ENCODE data around the gene EPSTI1.
"Not testable (repeated sequence)": the region's sequence is repeated elsewhere in the genome, so short reads cannot be mapped to it uniquely, and the experiment has no call there.

The EPSTI1 gene

DNA sequence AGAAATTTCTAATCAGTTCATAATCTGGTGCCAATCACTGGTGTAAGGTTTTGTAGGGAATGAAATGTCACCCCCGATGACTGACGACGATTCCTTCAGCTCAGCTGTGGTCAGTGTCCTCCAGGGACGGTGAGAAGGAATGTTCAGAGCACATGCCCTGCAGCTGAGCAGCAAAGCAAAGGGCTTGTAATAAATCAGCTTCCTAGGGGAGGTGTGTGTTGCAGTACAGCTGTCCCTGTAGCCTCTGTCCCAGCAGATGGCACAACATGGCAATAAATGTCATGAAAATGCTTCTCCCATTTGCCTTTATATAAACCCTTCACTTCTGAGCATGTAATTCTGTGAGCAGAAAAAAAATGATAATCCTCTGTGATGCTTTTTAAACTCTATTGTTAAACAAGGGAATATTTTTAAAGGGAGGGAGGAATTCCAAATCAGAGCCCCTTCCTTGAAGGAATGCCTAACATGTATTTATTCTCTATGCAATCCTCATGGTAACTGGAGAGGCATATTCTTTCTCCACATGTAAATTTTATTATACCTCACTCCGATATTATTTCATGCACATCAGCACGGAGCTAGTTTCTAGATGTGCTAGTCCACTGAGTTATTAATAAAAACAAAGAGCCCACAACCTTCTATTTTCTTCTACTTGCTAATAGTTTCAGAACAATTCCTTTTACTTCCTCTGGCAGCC is 108.1 kb downstream of the EPSTI1 start:
- no peak for DNase-seq

- no peak for DNase-seq
These were observed 108.9 kb downstream of the EPSTI1 start for GRCh38 chr13:42883142-42883541.

DNA sequence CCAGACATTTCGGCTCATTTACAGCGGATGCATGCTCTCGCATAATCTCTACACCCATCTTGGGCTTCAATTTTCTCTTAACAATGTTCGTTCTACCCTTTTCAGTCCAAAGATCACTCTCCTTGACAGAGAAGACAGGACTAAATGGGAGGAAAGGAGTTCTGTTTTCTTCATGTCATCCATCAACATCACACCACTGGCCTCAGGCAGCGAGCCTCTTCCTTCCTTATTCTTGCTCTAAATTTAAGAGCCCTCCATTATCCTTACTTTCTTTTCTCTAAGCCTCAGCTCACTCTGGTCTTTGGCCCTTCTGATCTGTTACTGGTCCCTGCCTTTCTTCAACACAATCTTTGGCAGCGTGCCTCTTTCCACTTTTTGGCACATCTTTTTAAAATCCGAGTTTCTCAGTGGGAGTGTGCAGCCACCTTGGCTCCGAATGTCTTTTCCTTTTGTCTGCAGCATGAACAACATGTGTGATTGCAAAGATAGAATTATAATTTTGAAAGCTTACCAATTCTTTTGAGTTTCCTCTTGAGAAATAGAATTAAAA is 111.9 kb downstream of the EPSTI1 start:
- no peak for DNase-seq

DNA sequence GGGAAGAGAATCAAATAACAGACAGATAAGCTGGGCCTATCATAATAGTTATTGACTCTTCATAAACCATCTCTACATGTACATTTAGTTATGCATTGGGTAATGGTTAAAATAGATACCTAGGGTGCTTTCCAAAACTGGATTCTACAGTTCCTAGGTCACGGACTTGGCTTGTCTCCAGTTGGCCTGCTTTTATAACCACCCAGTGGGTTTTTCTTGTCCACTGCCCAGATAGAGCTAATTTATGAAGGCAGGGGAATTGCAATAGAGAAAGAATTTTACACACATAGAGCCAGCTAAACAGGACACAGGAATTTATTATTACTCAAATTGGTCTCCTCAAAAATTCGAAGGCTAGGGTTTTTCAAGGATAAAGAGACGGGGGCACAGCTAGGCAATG is 113.3 kb downstream of the EPSTI1 start:
- DNase-seq = no peak

- no peak for DNase-seq
These were observed 115.0 kb downstream of the EPSTI1 start for GRCh38 chr13:42876887-42877545.

DNA sequence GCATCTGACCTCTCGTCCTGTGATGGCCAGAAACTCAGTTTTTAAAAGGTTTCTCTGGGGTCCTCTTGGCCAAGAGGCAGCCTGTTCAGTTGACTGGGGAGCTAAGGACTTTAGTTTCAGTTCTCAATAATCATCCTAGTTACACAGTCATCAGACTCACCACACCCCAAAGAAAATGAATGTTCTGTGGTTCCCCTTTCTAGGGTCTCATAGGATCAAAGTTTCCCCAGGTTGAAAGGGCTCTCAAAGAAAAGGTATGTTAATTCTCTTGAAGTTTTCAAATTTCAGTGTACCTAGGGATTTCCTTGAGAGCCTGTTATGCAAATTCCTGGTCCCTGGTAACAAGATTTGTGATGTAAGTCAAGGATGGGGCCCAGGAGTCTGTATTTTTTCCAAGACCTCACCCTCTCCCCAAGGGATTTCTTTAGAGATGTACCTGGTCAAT is 115.7 kb downstream of the EPSTI1 start:
- no peak for DNase-seq

GRCh38 chr13:42875475-42876269 is 116.4 kb downstream of the EPSTI1 start:
- DNase-seq = no peak

GRCh38 chr13:42874221-42874620 is 117.8 kb downstream of the EPSTI1 start:
- no peak for DNase-seq

DNA sequence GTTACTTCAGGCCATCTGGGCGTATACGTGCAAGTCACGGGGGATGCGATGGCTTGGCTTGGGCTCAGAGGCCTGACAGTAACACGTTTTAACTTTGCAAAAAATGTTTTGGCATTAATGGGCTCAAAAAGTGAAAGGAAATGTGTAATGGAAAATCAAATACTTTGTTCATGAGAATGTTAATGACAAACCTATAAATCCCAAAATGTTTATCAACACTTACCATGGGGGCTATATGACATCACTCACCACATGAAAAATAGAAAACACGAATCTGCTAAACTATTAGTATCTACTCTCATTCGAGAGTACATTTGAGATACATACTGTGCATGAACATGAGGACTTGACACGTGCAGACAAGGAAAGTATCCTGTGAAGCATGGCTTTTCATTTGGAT is 119.0 kb downstream of the EPSTI1 start:
- no peak for DNase-seq

DNA sequence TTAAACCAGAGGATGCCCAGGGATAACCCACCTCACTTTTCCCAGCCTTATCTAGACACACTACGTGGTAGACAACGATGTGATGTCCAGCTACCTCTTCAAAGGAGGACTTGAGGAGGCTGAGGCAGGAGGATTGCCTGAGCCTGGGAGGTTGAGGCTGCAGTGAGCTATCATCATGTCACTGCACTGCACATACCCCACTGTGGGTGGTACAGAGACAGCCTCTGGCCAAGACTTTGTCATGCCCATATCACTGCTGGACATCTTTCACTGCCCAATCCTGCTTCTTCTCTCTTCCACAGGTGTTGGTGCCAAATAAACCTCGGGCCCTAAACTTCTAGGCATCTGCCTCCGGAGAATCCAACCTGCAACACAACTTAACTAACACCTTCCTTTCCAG is 124.8 kb downstream of the EPSTI1 start:
- DNase-seq = no peak

DNA sequence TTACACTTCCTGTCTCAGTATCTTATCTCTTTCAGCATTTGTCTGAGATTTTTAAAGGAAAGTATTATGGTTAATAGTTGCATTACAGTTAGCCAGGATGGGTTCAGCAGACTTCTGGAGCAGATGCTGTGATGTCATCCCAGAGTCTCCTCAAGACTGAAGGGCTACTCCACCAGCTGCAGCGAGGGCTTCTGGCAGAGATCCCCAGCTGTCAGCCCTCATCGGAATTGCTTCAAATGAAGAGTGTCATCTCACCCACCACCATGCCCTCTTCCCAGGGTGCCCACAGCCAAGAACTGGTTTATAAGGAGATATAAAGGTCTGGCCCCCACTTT is 126.3 kb downstream of the EPSTI1 start:
- DNase-seq = no peak

GRCh38 chr13:42864952-42865767 is 126.9 kb downstream of the EPSTI1 start:
- no peak for DNase-seq

DNA sequence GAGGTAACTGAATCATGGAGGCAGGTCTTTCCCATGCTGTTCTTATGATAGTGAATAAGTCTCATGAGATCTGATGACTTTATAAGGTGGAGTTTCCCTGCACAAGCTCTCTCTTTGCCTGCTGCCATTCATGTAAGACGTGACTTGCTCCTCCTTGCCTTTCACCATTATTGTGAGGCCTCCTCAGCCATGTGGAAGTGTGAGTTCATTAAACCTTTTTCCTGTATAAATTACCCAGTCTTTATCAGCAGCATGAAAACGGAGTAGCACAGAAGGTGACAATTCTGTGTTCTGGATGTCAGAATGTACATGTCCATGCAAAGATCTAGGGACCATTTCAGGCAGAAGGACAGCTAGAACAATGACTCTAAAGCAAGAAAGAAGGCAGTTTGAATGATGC is 129.7 kb downstream of the EPSTI1 start:
- DNase-seq = not testable (repeated sequence)

DNA sequence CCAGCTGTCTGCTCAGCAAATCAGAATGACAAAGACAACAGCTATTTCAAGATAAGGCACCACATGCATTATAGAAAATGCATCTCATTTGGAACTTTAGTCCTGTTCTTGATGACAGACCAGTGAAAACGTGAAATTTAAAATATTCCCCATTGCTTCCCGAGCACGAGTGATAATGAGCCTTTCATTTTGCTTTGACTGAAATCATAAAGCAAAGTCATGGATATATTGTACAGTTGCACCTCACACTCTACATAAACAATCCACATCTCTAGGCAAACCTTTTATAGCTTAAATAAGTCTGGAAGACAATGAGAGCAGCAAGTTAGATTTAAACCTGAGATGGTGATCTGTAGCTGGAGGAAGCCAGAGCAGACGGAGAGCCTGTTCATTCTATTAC is 131.6 kb downstream of the EPSTI1 start:
- DNase-seq = no peak

- DNase-seq = no peak
These were observed 132.3 kb downstream of the EPSTI1 start for GRCh38 chr13:42859760-42860159.

DNA sequence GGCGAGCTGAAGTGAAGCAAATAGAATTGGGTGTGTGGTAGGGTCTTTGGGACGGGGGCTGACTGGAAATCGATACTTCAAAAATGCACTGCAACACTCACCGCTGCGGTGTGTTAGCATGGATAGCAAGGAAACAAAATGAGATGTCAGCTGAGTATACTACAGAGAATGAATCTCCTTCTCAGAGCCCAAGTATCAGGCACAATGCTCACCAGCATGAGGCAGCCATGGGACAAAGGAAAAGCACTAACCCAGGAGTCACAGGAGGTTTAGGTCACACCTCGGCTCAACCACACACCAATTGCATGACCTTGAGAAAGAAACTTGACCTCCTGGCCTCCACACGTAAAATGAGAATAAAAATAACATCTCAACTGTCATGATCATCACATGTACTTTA is 136.6 kb downstream of the EPSTI1 start:
- DNase-seq = no peak

DNA sequence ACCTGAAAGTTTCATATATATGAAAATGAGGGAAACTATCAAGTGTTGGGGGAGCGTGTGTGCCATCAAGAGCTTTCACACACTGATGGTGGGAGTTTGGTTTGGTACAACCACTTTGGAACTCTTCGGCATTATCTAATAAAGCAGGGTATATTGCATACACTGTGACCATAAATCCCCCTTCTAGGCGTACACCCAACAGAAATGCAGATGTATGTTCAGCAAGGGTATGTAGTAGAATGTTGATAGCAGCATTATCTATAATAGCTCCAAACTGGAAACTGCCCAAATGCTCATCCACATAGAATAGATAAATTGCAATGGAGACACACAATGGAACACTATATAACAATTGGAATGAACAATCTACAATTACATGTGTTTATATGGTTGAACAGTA is 139.9 kb downstream of the EPSTI1 start:
- DNase-seq = no peak

- DNase-seq = no peak
These were observed 142.8 kb downstream of the EPSTI1 start for GRCh38 chr13:42849200-42849599.

DNA sequence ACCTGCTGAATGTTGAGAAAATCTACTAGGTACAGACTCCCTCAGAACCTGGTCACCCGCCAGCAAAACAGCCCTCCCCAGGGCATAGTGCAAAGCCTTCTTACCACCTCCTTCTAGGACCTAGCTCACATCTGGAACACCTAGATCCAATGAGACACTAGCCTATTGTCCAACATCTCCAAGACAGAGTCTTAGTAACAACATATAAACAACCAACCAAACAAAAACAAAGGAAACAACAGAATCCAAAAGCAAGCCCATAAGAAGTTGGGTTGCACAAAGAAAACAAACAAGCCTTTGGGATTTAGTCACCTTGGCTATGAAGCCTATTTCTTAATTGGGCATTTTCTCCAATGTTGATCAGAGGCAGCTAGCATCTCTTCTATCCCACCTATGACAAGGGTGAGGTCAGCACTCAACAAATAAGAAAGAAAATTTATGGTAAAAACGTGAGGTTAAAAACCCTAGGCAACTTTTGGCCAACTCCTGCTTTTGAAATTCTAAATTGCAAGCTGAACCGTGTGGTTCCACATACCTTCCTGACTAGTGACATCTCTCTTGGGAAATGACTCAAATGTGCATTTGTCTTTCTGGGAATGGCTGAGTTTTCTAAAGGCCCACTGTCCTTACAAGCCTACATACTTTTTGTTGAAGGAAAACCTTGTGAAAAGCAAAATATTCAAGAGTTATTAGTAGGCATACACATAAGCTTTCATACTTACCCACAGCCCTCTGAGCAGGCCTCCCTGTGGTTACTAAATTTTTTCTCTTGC is 144.0 kb downstream of the EPSTI1 start:
- no peak for DNase-seq

DNA sequence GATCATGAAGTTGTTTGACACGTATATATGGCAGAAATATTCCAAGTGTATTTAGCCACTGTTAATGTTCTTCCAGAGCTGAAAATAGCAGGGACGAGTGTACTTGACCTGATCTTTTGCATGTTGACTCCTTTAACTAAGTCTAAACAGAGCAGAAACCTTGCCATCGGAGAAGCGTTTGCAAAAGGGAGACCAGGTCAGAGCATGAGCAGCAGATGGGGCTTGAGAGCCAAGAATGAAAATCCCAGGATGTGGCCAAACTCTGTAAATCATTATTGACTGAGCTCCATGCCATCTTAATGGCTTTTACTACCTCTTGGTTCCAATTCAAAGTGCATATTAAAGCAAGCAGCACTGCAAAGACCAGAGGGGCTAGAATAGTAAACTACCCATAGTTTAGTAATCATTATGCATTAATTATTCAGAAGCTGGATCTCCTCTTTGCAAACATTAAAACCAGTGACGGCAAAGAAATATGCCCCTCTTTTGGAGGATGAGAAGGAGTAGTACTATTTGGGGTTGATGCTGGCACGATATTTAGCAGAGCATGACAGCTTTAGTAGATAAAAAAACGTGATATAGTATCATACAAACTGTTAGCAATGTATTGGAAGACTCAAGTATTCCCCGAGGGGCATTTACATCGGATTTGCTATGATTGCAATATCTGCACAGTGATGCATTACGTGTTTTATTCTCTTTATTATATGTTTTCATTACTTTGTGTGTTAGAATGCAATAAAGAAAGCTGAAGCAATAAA is 154.9 kb downstream of the EPSTI1 start:
- DNase-seq = no peak
